Endothelial cell (in vitro differentiated cells): ENCODE measurements around the gene SCFD2. TPM values are rescaled to one million over a fixed set of nuclear protein-coding genes. Genes with fewer than 3 reads are reported as not detected.

Experiments used
- DNase-seq: peaks from one replicate; pipeline ENCODE4 v3.0.0; 2021; ENCODE audit warnings: low spot score
- H3K27ac Mint-ChIP-seq: one replicate; pipeline ENCODE4 v1.8.0; 2021; ENCODE audit warnings: mixed read lengths, inconsistent platforms; ENCODE audit not compliant: unreplicated experiment
- H3K27me3 Mint-ChIP-seq: one replicate; pipeline ENCODE4 v1.8.0; 2021; ENCODE audit warnings: mild to moderate bottlenecking, moderate library complexity, mixed read lengths, inconsistent platforms; ENCODE audit not compliant: unreplicated experiment
- H3K36me3 Mint-ChIP-seq: one replicate; pipeline ENCODE4 v1.8.0; 2021; ENCODE audit warnings: mild to moderate bottlenecking, low read depth, mixed read lengths, inconsistent platforms; ENCODE audit not compliant: unreplicated experiment
- H3K4me1 Mint-ChIP-seq: one replicate; pipeline ENCODE4 v1.8.0; 2021; ENCODE audit warnings: mild to moderate bottlenecking, mixed read lengths, inconsistent platforms; ENCODE audit not compliant: unreplicated experiment
- H3K4me3 Mint-ChIP-seq: one replicate; pipeline ENCODE4 v1.8.0; 2021; ENCODE audit warnings: mild to moderate bottlenecking, mixed read lengths, inconsistent platforms; ENCODE audit not compliant: unreplicated experiment
- H3K9me3 Mint-ChIP-seq: one replicate; pipeline ENCODE4 v1.8.0; 2021; ENCODE audit warnings: mixed read lengths, inconsistent platforms; ENCODE audit not compliant: unreplicated experiment
- total RNA-seq: library from RNA; stranded (reverse); fragmentation: NEBNext Ultra II Directional; extraction: Animal tissue kit (Norgen Biotek cat#: 25700); gene quantifications from one replicate; pipeline ENCODE4 v1.2.1, GENCODE V29; 2021; ENCODE audit not compliant: unreplicated experiment
- TF ChIP-seq, protein P1 (sequence below): fragments of 200-600 bp; sonication (generic); IDR thresholded peaks from one replicate; pipeline ENCODE4 v1.5.0; 2021; ENCODE audit warnings: antibody characterized with exemption; ENCODE audit not compliant: unreplicated experiment

SCFD2 gene
- total RNA-seq, 1 donor from 2014 or later, result 13.6 TPM

DNA sequence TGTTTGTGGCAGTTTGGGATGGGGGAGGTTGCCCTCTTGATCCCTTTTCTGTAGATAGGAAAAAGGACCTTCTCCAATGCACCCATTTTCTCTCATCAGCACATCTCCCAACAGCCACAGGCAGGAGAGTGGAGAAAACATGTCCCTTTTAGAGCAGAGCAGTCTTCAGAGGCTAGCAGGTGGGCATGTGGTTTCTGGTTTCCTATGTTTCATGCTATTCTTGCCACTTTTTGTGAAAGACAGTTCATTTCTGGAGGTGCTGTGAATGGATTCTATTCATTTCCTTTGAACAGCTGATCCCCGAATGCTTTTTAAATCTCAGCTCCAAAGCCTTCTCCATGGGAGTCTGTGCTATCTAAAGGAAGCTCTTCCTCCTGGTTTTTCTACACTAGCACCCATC, 484.9 kb downstream of the SCFD2 start:
- Mint-ChIP-seq H3K4me3 (no peak overlapping the region), H3K36me3 (peaks cover 29% of the 10 kb centered on the region), H3K27ac (no peak overlapping the region), H3K4me1 (no peaks in the 10 kb centered on the region), H3K9me3 (no peaks in the 10 kb centered on the region), H3K27me3 (peaks cover 2% of the 10 kb centered on the region)
- TF ChIP-seq, protein P1, sequence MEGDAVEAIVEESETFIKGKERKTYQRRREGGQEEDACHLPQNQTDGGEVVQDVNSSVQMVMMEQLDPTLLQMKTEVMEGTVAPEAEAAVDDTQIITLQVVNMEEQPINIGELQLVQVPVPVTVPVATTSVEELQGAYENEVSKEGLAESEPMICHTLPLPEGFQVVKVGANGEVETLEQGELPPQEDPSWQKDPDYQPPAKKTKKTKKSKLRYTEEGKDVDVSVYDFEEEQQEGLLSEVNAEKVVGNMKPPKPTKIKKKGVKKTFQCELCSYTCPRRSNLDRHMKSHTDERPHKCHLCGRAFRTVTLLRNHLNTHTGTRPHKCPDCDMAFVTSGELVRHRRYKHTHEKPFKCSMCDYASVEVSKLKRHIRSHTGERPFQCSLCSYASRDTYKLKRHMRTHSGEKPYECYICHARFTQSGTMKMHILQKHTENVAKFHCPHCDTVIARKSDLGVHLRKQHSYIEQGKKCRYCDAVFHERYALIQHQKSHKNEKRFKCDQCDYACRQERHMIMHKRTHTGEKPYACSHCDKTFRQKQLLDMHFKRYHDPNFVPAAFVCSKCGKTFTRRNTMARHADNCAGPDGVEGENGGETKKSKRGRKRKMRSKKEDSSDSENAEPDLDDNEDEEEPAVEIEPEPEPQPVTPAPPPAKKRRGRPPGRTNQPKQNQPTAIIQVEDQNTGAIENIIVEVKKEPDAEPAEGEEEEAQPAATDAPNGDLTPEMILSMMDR, result no peak
- no peak for DNase-seq

DNA sequence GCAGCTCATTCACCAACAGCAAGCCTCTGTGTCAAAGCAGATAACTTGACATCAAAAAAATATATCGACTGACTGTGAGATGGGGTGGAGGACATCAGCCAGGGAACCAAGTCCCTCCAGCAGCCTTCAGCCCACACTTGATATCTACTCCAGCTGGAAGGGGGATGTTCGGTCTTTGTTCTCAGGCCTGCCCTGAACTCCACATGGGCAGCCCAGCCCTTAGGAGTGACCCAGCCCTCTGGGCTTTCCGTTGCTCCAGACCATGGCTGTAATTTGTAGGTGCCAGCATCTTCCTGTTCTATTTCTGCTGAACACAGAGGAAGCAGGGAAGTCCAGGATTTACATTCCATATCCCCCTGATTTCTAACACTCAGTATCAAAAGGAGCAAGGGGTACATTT, 486.4 kb downstream of the SCFD2 start:
- TF ChIP-seq, protein P1, result no peak
- Mint-ChIP-seq H3K4me1 (no peaks in the 10 kb centered on the region), H3K27me3 (peaks cover 2% of the 10 kb centered on the region), H3K36me3 (peaks cover 20% of the 10 kb centered on the region), H3K27ac (no peak overlapping the region), H3K4me3 (no peak overlapping the region), H3K9me3 (no peaks in the 10 kb centered on the region)
- DNase-seq, result no peak

DNA sequence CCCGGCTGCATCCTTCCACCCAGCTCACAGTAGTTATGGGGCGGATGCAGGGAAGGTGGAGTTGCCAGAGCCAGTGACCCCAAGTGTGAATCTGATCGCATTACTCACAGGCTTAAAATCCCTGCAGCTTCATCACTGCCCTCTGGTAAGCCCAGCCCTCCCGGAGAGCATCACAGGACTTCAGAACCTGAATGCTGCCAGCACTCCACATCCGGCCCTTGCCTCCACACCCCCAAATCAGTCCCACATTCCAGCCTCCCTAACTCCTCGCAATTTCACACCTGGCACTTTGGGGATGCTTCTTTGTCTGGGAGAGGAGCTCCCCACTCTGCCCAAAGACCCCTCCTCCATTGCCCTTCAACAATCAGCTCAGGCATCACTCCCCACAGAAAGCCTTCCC, 488.2 kb downstream of the SCFD2 start:
- DNase-seq, result no peak
- Mint-ChIP-seq H3K27ac (no peak overlapping the region), H3K27me3 (peaks cover 2% of the 10 kb centered on the region), H3K36me3 (peaks cover 13% of the 10 kb centered on the region), H3K9me3 (no peaks in the 10 kb centered on the region), H3K4me1 (peaks cover 3% of the 10 kb centered on the region), H3K4me3 (no peak overlapping the region)
- TF ChIP-seq, protein P1, result no peak

DNA sequence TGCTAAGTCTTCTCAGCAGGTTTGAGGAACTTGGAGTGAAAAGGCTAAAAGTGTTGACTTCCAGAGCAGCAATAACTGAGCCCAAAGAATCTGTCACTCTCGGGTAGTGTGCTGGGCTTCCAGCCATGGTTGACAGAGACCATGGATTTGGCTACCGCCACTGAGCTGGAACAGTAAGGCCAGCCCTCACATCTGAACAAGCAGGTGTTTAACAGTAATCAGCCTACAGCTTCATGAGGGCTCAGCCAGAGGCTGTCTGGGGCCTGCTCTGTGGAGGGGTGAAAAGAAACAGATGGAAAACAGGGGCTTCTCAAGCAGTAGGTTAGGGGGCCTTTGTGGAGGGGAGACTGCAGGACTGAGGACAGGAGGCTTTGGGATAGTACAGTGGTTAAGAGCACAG, 488.8 kb downstream of the SCFD2 start:
- peaks cover 10% of the 10 kb centered on the region for H3K36me3 Mint-ChIP-seq
- no peak overlapping the region for H3K4me3 Mint-ChIP-seq
- peaks cover 3% of the 10 kb centered on the region for H3K4me1 Mint-ChIP-seq
- peaks cover 2% of the 10 kb centered on the region for H3K27me3 Mint-ChIP-seq
- no peaks in the 10 kb centered on the region for H3K9me3 Mint-ChIP-seq
- H3K27ac Mint-ChIP-seq, result no peak overlapping the region
- TF ChIP-seq, protein P1, result no peak
- DNase-seq, result no peak

DNA sequence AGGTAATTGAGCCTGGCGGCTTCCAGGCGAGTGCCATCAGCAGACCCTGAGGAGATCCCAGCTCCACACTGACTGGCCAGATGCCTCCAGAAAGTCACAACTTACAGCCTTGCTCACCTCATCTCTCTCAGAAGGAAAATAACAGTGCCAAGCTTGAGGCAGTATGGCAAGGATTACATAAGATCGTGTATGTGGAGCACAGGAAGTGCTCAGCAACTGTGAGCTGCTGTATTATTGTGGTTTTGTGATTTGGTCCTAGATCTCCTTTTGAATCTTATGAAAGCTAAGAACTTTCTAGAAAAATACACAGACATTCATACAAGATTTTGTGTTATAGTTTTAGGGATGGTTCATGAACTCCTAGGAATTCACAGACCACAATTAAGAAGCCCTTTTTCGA, 489.8 kb downstream of the SCFD2 start:
- peaks cover 3% of the 10 kb centered on the region for H3K4me1 Mint-ChIP-seq
- H3K27me3 Mint-ChIP-seq, result no peaks in the 10 kb centered on the region
- peaks cover 4% of the 10 kb centered on the region for H3K36me3 Mint-ChIP-seq
- no peak overlapping the region for H3K4me3 Mint-ChIP-seq
- H3K27ac Mint-ChIP-seq, result no peak overlapping the region
- DNase-seq, result no peak
- TF ChIP-seq, protein P1, result no peak
- H3K9me3 Mint-ChIP-seq, result no peaks in the 10 kb centered on the region
